NCI-H1105 treated with DMSO at 0.1 percent for 48 hours (cell line): Measurements from ENCODE around the gene SPATA31C1.
A peak's percentile ranks its signal among the peaks of the same experiment; 100 is the strongest.
"Not testable (repeated sequence)": the region's sequence is repeated elsewhere in the genome, so short reads cannot be mapped to it uniquely, and the experiment has no call there.

Experiments used
- DNase-seq: peaks from one replicate; lab custom pipeline; 2025; lab: John Stamatoyannopoulos, UW

SPATA31C1 gene

DNA sequence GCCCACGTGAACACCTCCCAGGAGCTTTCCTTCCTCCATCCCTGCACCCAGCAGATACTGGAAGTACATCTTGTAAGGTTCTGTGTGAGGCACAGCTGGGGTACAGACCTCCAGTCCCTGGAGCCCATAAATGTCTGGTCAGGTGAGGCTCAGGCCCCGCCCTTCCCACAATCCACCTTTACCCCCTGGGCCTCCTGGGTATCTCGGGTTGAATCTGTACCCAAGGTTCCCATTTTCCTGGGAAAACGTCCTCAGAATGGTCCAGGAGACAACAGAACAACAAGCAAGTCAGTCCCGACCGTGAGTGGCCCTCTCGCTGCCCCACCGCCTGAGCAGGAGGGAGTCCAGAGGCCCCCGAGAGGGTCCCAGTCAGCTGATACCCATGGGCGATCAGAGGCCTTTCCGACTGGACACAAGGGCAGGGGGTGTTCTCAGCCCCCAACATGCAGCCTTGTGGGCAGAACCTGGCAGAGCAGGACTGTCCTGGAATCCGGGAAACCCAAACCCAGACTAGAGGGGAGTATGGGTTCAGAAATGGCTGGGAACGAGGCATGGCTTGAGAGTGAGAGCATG, 30.7 kb upstream of the SPATA31C1 start:
- no peak for DNase-seq

- DNase-seq: no peak
These were observed 29.9 kb upstream of the SPATA31C1 start for GRCh38 chr9:87887661-87888480.

- DNase-seq: no peak
These were observed 29.3 kb upstream of the SPATA31C1 start for GRCh38 chr9:87888501-87888900.

DNA sequence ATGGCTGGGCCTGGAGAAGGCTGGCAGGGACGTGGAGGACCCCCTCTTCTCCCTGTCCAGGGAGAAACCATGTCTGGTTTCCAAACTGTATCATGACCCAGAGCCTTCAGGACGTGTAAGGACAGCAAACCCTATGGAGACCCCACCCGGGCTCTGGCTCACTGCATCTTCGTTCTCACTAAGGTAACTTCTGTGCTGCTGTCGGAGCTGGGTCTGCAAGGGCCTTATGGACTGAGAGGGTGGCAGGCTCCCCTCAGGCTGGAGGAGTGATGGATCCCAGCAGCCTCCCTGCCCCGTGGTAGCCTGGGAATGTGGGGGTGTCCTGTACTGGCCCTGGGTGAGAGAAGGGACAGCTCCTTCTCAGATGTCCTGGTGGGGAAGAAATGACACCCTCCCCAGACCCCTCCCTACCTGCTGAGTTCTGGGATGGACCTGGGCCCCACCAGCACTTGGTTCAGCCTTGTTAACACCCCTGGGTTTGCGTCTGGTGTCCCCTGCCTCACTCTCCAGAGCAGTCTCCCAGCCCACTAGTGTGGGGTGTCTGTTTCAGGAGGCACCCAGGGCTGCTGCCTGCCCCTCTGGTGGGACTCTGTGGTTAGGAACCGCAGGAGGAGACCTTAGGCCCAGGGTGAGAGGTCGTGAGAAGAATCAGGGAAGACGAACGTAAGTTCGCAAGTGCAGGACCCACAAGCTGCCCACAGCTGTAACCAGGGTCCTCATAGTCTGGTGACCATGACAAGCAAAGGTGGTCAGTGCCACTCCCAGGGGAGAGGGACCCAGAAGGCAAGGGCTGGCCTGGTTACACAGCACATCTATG, 28.5 kb upstream of the SPATA31C1 start:
- DNase-seq: no peak

GRCh38 chr9:87889882-87890252, 27.9 kb upstream of the SPATA31C1 start:
- DNase-seq: no peak

GRCh38 chr9:87890837-87891236, 26.9 kb upstream of the SPATA31C1 start:
- DNase-seq: no peak

DNA sequence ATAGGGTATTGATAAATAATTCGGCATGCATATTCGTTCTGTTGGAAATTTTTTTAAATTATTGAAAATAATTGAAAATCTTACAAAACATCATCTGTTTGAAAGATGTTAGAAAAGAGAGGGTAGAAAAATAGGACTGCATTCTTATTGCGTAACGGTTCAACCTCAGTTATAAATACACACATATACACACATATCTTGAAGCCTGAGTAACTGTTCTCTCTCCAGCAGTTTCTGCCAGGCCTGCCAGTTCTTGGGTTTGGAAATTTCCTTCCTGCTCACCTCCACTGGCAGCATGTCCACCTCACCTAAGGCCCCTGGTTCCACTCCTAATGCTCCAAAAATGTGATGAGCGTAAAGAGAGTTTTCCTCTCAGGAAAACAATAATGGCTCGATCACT, 26.0 kb upstream of the SPATA31C1 start:
- DNase-seq: no peak

DNA sequence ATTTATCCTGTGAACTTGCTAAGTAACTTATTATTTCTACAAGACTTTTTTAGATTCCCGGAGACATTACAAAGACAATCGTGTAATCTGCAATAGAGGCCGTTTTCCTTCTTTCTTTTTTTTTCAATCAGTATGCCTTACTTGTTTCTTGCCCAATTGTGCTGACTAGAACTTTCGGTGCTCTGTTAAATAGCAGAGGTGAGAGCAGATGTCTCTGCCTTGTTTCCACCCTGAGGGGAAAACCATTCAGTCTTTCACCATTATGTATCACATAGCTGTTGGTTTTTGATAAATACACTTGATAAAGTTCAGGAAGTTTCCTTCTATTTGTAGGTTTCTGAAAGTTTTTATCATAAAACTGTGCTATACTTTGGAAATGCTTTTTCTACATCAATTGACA, 24.8 kb upstream of the SPATA31C1 start:
- no peak for DNase-seq

- no peak for DNase-seq
These were observed 22.6 kb upstream of the SPATA31C1 start for GRCh38 chr9:87894998-87895625.

- DNase-seq: no peak
These were observed 20.9 kb upstream of the SPATA31C1 start for GRCh38 chr9:87896891-87897290.

GRCh38 chr9:87898151-87898550, 19.6 kb upstream of the SPATA31C1 start:
- no peak for DNase-seq

DNA sequence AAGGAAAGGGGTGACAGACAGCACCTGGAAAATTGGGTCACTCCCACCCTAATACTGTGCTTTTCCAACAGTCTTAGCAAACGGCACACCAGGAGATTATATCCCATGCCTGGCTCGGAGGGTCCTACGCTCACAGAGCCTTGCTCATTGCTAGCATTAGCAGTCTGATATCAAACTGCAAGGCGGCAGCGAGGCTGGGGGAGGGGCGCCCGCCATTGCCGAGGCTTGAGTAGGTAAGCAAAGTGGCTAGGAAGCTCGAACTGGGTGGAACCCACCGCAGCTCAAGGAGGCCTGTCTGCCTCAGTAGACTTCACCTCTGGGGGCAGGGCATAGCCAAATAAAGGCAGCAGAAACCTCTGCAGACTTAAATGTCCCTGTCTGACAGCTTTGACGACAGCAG, 15.4 kb upstream of the SPATA31C1 start:
- DNase-seq: not testable (repeated sequence)

GRCh38 chr9:87909310-87910041, 8.3 kb upstream of the SPATA31C1 start:
- DNase-seq: peak; percentile 78

DNA sequence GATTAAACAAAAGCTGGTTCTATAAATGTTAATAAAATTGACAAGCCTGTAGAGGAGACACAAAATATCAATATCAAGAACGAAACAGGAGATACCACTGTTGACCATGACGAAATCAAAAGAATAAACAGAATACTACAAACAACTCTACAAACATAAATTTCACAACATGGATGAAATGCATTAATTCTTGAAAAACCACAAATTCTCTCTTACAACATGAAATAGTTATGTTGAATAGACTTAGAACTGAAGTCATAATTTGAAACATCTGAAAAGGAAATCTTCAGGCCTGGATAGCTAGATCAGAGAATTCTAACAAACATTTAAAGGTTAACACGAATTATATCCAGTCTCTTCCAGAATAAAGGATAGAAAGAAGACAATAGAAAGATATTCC, 6.9 kb upstream of the SPATA31C1 start:
- no peak for DNase-seq

DNA sequence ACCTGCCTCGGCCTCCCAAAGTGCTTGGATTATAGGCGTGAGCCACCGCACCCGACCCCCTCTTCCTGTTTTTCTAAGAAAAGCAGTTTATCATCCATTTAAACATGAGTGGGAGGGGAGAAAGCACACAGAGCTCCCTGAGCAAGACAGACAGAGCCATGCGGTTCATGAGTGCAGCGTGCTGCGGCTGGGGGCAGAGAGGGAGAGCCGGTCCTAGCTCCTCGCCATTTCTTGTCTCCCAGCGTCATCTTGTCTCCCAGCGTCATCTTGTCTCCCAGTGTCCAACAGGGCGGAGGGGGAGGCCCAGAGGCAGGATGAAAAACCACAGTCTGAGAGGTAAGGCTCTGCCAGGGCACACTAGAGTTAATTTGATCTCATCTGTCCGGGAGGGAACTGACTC, 1.3 kb downstream of the SPATA31C1 start:
- not testable (repeated sequence) for DNase-seq

GRCh38 chr9:87921561-87921960, 3.8 kb downstream of the SPATA31C1 start:
- not testable (repeated sequence) for DNase-seq

DNA sequence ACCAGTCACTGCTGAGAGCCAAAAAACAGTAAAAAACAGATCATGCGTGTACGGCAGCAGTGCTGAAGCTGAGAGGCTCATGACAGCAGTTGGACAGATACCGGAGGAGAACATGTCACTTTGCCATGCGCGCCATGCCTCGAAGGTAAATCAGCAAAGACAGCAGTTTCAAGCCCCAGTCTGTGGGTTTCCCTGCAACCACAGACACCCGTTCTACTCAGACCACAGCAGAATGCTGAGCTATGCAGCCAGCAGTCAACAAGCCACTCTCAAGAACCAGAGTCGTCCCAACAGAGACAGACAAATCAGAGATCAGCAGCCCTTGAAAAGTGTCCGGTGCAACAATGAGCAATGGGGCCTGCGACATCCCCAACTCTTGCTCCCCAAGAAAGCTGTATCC, 5.2 kb downstream of the SPATA31C1 start:
- DNase-seq: not testable (repeated sequence)

DNA sequence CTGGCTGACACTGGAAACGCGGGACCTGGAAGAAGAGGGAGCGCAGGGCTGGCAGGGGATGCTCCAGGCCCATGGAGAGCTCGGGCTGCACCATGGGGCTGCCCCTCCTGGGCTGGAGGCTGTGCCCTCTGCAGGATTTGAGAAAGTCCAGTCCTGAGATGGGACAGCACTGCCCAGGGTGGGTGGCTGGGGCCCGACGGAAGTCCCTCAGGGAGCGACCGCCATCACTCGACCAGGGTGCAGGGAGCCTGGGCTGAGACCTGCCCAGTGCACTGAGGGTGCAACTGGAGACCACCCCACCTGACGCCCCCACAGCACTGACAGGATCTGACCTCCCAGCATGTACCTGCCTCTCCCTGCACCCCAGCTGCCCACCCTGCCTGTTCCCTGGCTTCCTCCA, 7.1 kb downstream of the SPATA31C1 start:
- not testable (repeated sequence) for DNase-seq

- not testable (repeated sequence) for DNase-seq
These were observed 11.4 kb downstream of the SPATA31C1 start for GRCh38 chr9:87929152-87929551.

DNA sequence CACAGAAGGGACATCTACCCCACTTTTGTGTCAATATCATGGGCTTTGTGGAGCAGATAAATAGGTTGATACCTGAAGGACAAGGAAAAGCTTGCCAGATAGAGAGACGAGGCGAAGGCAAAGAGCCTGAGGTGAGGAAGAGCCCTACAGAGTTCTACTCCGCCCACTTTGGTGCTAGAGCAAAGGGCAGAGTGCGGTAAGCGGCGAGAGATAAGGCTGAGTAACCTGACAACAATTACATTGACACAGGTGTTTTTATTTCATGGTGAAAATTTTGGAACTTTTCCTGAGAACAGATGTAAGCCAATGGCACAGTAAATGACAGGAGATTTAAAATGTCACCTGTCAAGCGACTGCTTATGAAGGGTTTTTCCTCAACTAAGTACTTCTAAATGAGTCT, 16.7 kb downstream of the SPATA31C1 start:
- not testable (repeated sequence) for DNase-seq

DNA sequence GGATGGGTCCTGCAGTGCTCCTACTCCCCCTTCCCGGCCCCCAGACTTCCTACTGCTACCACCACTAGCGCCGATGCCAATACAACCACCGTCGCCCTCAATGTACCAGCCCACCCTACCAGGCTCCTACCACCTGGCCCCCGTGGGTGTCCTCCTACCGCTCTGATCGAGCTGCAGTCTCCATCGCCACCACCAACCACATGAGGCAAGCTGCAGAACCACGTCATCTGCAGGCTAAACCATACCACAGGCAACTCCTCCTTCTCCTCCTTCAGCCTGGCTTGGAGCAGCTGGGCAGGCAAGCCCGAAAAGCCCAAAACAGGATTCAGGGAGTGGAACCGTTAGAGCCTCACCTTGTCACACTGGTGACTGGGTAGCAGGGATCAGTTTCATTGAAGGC, 19.6 kb downstream of the SPATA31C1 start:
- DNase-seq: not testable (repeated sequence)

DNA sequence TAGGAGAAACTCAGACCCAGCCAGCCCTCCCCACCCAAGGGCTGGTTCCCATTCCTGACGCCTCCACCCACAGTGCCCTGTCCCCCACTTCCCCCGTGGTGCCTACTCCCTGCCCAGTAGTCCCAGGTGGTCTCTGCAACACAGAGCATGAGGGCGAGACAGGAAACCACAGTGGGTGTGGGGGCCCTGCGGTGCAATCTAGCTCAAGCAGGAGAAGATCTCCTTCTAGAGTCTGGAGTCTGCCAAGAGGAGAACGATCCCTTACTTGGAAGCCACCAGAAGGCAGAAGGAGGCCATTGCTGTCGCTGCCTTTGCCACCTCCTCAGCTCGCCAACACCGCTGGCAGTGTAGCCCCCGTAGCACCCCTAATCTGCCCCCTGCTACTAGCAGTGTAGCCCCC, 20.2 kb downstream of the SPATA31C1 start:
- not testable (repeated sequence) for DNase-seq
